Esophagus muscularis mucosa (tissue), 4 donors: ENCODE measurements around the gene LSMEM2.
A peak's percentile ranks its signal among the peaks of the same experiment; 100 is the strongest.

Experiments
- CTCF ChIP-seq, 3 experiments: fragments of 200-600 bp in 2 of 3; fragments of 450-650 bp in 1 of 3; sonication (generic) in 2 of 3; IDR thresholded peaks; one replicate each; pipeline ENCODE4 v1.5.1; 2017 to 2019; ENCODE audit warnings: antibody characterized with exemption in 3 of 3, mild to moderate bottlenecking in 2 of 3, moderate library complexity in 1 of 3
- EP300 ChIP-seq: sonication (generic); formaldehyde crosslinking; IDR thresholded peaks from one replicate; pipeline ENCODE4 v1.6.1; 2017; ENCODE audit warnings: antibody characterized with exemption
- POLR2A ChIP-seq: fragments of 450-650 bp; IDR thresholded peaks from one replicate; pipeline ENCODE4 v1.6.1; 2017; ENCODE audit warnings: antibody characterized with exemption, moderate library complexity, mild to moderate bottlenecking, low read depth

- TF ChIP-seq CTCF (IDR thresholded peaks at IDR 0.05) = peak in 2 of 3 experiments; percentile 17 to 51
- no peak for TF ChIP-seq EP300
- no peak for TF ChIP-seq POLR2A
These were observed 21.7 kb upstream of the LSMEM2 start for GRCh38 chr3:50256978-50257890.
